Stimulated activated CD8-positive, alpha-beta memory T cell treated with anti-CD3 and anti-CD28 coated beads, Interleukin-12 subunit alpha, Interleukin-12 subunit beta, amount 100 ng/mL, for 4 hours (primary cell): ENCODE results near the gene XPO6.

Source experiments
- DNase-seq: peaks from one replicate; pipeline ENCODE4 v3.0.0-alpha.2; 2020; ENCODE audit warnings: low read depth

XPO6 gene

GRCh38 chr16:28087675-28088300 is 124.0 kb downstream of the XPO6 start:
- DNase-seq = no peak

- DNase-seq = no peak
Measured at GRCh38 chr16:28087140-28087660, 124.6 kb downstream of the XPO6 start.

- DNase-seq = no peak
Measured at GRCh38 chr16:28086186-28087139, 125.3 kb downstream of the XPO6 start.

- DNase-seq = no peak
Measured at GRCh38 chr16:28085389-28086171, 126.2 kb downstream of the XPO6 start.

- DNase-seq = no peak
Measured at GRCh38 chr16:28084209-28084608, 127.6 kb downstream of the XPO6 start.

GRCh38 chr16:28082624-28083023 is 129.1 kb downstream of the XPO6 start:
- no peak for DNase-seq

- DNase-seq = no peak
Measured at GRCh38 chr16:28081391-28081968, 130.3 kb downstream of the XPO6 start.

- no peak for DNase-seq
Measured at GRCh38 chr16:28078261-28078660, 133.5 kb downstream of the XPO6 start.

- DNase-seq = no peak
Measured at GRCh38 chr16:28073836-28074235, 137.9 kb downstream of the XPO6 start.

GRCh38 chr16:28072087-28072486 is 139.7 kb downstream of the XPO6 start:
- no peak for DNase-seq

GRCh38 chr16:28069971-28070794 is 141.6 kb downstream of the XPO6 start:
- DNase-seq = no peak

GRCh38 chr16:28068976-28069375 is 142.8 kb downstream of the XPO6 start:
- DNase-seq = no peak

- DNase-seq = no peak
Measured at GRCh38 chr16:28067604-28068379, 144.0 kb downstream of the XPO6 start.

GRCh38 chr16:28064706-28065249 is 147.0 kb downstream of the XPO6 start:
- DNase-seq = no peak

- no peak for DNase-seq
Measured at GRCh38 chr16:28064150-28064549, 147.6 kb downstream of the XPO6 start.

- no peak for DNase-seq
Measured at GRCh38 chr16:28063591-28064061, 148.1 kb downstream of the XPO6 start, which contains the start of gene GSG1L. GSG1L (minus strand) TSS chr16:28063714; CDS start chr16:28063424, 290 bp downstream.

GRCh38 chr16:28062847-28063521 is 148.8 kb downstream of the XPO6 start:
- DNase-seq = no peak

GRCh38 chr16:28062261-28062846 is 149.4 kb downstream of the XPO6 start:
- DNase-seq = no peak
